Central memory CD8-positive, alpha-beta T cell (primary cell): Measurements from ENCODE around the gene IGLL5.

ENCODE experiments used
- ATAC-seq: fragments of 150-1000 bp; cut with Tn5 transposase; replicated peaks from 2 replicates; pipeline ENCODE4 v1.10.0; 2022; ENCODE audit warnings: mild to moderate bottlenecking, moderate FRiP score, moderate number of reproducible peaks; ENCODE audit not compliant: poor library complexity, severe bottlenecking; ENCODE audit errors: extremely low read depth
- DNase-seq, 2 donors: peaks; one replicate each; pipeline ENCODE4 v3.0.0; 2021; ENCODE audit warnings: low spot score in 2 of 2
- H3K27ac Mint-ChIP-seq: one replicate; pipeline ENCODE4 v1.8.0; 2022; ENCODE audit warnings: low read depth, mild to moderate bottlenecking, moderate library complexity, mixed read lengths
- H3K27me3 Mint-ChIP-seq: one replicate; pipeline ENCODE4 v1.8.0; 2022; ENCODE audit warnings: mixed read lengths
- H3K36me3 Mint-ChIP-seq: one replicate; pipeline ENCODE4 v1.8.0; 2022; ENCODE audit warnings: mild to moderate bottlenecking, moderate library complexity, mixed read lengths; ENCODE audit not compliant: insufficient read depth
- H3K4me1 Mint-ChIP-seq: one replicate; pipeline ENCODE4 v1.8.0; 2022; ENCODE audit warnings: mixed read lengths
- H3K4me3 Mint-ChIP-seq: one replicate; pipeline ENCODE4 v1.8.0; 2022; ENCODE audit warnings: mild to moderate bottlenecking, moderate library complexity, mixed read lengths
- H3K9me3 Mint-ChIP-seq: one replicate; pipeline ENCODE4 v1.8.0; 2022; ENCODE audit warnings: mixed read lengths

IGLL5 gene

GRCh38 chr22:22883090-22883727, 4.4 kb upstream of the IGLL5 start:
- DNase-seq (no peak), ATAC-seq (no peak)
- Mint-ChIP-seq H3K4me1 (peaks cover 23% of the 10 kb centered on the region), H3K9me3 (no peaks in the 10 kb centered on the region), H3K27ac (no peak overlapping the region), H3K36me3 (no peaks in the 10 kb centered on the region), H3K27me3 (peaks cover 6% of the 10 kb centered on the region), H3K4me3 (no peak overlapping the region)

- no peak overlapping the region for H3K4me3 Mint-ChIP-seq
- peaks cover 23% of the 10 kb centered on the region for H3K4me1 Mint-ChIP-seq
Observed at GRCh38 chr22:22884010-22884887, 3.4 kb upstream of the IGLL5 start.

GRCh38 chr22:22884888-22885840, 2.5 kb upstream of the IGLL5 start:
- Mint-ChIP-seq H3K9me3 (no peaks in the 10 kb centered on the region), H3K36me3 (no peaks in the 10 kb centered on the region), H3K4me3 (no peak overlapping the region), H3K4me1 (peaks cover 18% of the 10 kb centered on the region), H3K27me3 (peaks cover 6% of the 10 kb centered on the region), H3K27ac (no peak overlapping the region)
- ATAC-seq (peak; percentile 40), DNase-seq (no peak)

More at GRCh38 chr22:22884010-22884887, 3.4 kb upstream of the IGLL5 start:
- ATAC-seq (peak; percentile 49), DNase-seq (peak; percentile 64 to 69)
- peak overlapping the region; percentile 29 for H3K27ac Mint-ChIP-seq
- H3K36me3 Mint-ChIP-seq: no peaks in the 10 kb centered on the region
- peaks cover 6% of the 10 kb centered on the region for H3K27me3 Mint-ChIP-seq
- H3K9me3 Mint-ChIP-seq: no peaks in the 10 kb centered on the region

- no peak overlapping the region for H3K27ac Mint-ChIP-seq
- ATAC-seq (no peak), DNase-seq (no peak)
- H3K27me3 Mint-ChIP-seq: peaks cover 14% of the 10 kb centered on the region
- no peak overlapping the region for H3K4me3 Mint-ChIP-seq
- no peaks in the 10 kb centered on the region for H3K36me3 Mint-ChIP-seq
- H3K9me3 Mint-ChIP-seq: no peaks in the 10 kb centered on the region
- H3K4me1 Mint-ChIP-seq: peaks cover 18% of the 10 kb centered on the region
Observed at GRCh38 chr22:22886546-22886945, 1.1 kb upstream of the IGLL5 start.

DNA sequence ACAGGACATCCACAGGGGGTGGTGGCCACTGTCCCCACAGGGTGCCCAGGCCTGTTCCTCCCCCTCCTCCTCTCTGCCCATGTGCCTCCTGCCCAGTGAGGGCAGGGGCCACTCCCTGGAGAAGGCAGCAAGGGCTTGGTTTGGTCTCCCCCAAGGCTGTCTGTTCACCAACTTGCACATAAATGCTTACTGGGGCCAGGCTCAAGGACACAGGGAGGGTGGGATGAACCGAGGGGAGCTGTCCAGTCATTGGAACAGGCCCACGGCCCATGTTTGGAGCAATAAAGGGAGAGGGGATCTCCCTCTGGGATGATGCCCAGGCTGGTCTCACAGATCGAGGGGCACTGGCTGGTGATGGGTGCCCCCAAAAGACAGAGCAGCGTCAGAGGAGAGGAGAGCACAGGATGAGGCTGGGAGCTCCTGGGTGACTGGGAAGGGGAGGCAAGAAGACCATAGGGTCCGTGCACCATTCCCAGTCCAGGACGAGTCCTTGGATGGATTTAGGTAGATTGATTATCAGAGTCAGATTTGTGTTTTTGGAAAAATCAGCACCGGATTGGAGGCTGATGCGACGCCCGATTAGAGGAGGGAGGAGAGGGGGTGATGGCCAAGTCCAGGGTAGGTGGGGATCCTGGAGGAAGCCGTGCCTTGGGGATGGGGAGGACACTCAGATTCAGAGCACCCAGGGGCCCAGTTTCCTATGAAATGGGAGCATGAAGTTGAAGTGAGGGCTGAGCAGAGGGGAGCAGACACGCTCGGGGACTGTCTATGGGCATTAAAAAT, 1.1 kb downstream of the IGLL5 start:
- no peak overlapping the region for H3K4me3 Mint-ChIP-seq
- H3K36me3 Mint-ChIP-seq: no peaks in the 10 kb centered on the region
- H3K9me3 Mint-ChIP-seq: no peaks in the 10 kb centered on the region
- H3K27ac Mint-ChIP-seq: no peak overlapping the region
- peaks cover 8% of the 10 kb centered on the region for H3K4me1 Mint-ChIP-seq
- H3K27me3 Mint-ChIP-seq: peaks cover 30% of the 10 kb centered on the region
- DNase-seq: no peak
- ATAC-seq: no peak

- Mint-ChIP-seq H3K9me3 (no peaks in the 10 kb centered on the region), H3K36me3 (peaks cover 2% of the 10 kb centered on the region), H3K27me3 (peaks cover 42% of the 10 kb centered on the region), H3K4me1 (no peaks in the 10 kb centered on the region), H3K4me3 (no peak overlapping the region), H3K27ac (no peak overlapping the region)
- DNase-seq: no peak
- no peak for ATAC-seq
Observed at GRCh38 chr22:22890085-22890484, 2.5 kb downstream of the IGLL5 start.

DNA sequence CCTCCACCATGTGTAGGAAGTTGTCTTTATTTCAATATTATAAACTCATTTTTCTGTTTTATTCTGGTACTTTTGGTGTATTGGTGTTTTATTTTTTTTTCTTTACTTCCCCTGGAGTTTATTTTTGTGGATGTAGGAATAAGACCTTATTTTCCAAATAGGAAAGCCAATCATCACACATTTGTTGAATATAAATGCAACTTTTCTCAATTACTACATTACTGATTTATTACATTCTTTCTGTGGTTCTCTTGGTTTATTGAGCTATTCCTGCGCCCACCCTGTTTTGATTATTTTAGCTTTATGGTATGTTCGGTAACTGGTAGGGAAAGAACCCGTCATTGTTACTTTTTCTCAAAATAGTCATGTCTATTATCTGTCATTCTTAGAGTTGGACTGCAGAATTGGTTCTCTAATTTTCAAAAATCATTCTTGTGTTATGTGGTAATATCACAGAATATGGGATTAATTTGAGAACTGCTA, 3.6 kb downstream of the IGLL5 start:
- ATAC-seq (no peak), DNase-seq (no peak)
- Mint-ChIP-seq H3K9me3 (no peaks in the 10 kb centered on the region), H3K36me3 (peaks cover 3% of the 10 kb centered on the region), H3K27me3 (peaks cover 47% of the 10 kb centered on the region), H3K4me3 (no peak overlapping the region), H3K27ac (no peak overlapping the region), H3K4me1 (no peaks in the 10 kb centered on the region)

DNA sequence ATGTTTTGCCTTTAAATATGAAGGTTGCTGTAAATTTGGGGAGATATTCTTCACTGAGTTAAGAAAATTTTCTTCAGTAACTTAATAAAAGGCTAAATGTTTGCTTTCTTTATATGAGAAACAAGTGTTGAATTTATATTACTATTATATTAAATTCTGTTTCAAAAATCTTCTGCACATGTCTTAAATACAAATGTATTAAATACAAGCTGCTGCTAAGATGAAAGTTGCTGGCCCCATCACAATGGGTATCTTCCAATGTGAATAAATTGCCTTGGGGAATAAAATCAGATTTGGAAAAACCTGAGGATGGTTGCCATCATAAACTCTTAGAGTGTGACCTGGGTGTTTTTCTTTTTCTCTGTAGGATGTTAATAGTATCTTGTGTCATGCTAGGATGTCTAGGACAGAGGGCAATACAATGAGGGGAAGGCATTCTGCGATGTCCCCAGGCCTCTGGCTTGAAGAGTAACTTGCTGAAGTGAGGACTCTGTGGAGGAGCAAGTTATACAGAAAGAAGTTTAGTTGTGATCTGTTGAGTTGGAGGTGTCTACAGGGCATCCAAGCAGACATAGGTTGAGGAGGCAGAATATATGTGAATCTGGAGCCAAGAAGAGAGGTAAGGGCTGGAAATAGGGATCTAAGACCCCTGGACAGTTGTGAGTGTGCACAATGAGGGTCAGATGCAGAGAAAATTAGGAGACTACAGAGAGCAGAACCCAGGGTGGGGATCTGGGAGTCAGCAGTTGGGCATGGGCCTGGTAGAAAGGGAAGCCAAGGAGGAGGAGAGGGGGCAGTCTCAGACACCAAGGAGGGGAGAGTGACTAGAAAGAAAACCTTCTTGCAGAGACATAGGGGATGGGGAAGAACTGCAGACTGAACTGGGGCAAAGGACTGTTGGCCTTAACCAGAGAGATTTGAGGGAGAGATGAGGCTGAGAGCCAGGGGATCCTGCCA, 4.8 kb downstream of the IGLL5 start:
- Mint-ChIP-seq H3K36me3 (peaks cover 4% of the 10 kb centered on the region), H3K27ac (no peak overlapping the region), H3K9me3 (no peaks in the 10 kb centered on the region), H3K27me3 (peaks cover 50% of the 10 kb centered on the region), H3K4me3 (no peak overlapping the region), H3K4me1 (no peaks in the 10 kb centered on the region)
- ATAC-seq (no peak), DNase-seq (no peak)

- DNase-seq (no peak), ATAC-seq (no peak)
- Mint-ChIP-seq H3K36me3 (peaks cover 4% of the 10 kb centered on the region), H3K4me3 (no peak overlapping the region), H3K9me3 (no peaks in the 10 kb centered on the region), H3K27ac (no peak overlapping the region), H3K27me3 (peaks cover 50% of the 10 kb centered on the region), H3K4me1 (no peaks in the 10 kb centered on the region)
Observed at GRCh38 chr22:22893077-22893805, 5.6 kb downstream of the IGLL5 start.

DNA sequence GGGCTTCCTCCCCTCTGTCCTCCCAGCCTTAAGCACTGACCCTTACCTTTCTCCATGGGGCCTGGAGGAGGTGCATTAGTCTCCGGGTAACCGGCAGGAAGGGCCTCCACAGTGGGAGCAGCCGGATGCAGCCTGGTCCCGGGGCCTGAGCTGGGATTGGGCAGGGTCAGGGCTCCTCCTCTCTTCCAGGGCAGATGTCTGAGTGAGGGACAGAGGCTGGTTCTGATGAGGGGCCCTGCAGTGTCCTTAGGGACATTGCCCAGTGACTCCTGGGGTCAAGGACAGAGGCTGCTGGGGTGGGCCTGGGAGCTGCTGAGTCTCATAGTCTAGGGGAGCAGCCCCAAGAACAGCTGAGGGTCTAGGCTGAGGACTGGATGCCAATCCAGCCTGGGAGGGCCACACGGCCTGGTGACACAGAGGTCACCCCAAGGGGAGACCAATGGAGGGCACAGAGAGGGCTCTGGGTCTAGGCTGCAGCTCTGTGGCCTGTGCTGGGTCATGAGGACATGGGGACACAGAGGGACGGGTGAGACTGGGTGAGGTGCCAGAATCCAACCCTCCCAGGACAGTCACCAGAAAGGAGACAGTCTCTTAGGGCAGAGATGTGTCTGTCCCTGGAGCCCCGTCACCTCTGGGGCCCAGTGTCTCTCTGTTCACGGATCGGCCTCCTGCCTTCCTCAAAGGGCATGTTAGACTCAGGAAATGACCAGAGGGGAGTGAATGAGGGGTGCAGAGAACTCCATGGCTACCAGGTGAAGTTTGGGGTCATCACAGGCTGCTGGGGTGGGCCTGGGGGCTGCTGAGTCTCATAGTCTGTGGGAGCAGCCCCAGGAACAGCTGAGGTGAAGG, 6.5 kb downstream of the IGLL5 start:
- no peak overlapping the region for H3K4me3 Mint-ChIP-seq

More for the DNA sequence above, 6.5 kb downstream of the IGLL5 start:
- DNase-seq (no peak), ATAC-seq (no peak)
- H3K36me3 Mint-ChIP-seq: peaks cover 4% of the 10 kb centered on the region
- no peak overlapping the region for H3K27ac Mint-ChIP-seq
- H3K9me3 Mint-ChIP-seq: no peaks in the 10 kb centered on the region
- H3K27me3 Mint-ChIP-seq: peaks cover 50% of the 10 kb centered on the region
- H3K4me1 Mint-ChIP-seq: no peaks in the 10 kb centered on the region
